IPS-NIHi7 (cell line): ENCODE data around the gene YBX2.
"Not testable (repeated sequence)": the region's sequence is repeated elsewhere in the genome, so short reads cannot be mapped to it uniquely, and the experiment has no call there.

ENCODE experiments used
- DNase-seq: peaks from one replicate; pipeline ENCODE4 v3.0.0; 2012; ENCODE audit warnings: mixed read lengths; ENCODE audit errors: extremely low spot score

Gene YBX2

DNA sequence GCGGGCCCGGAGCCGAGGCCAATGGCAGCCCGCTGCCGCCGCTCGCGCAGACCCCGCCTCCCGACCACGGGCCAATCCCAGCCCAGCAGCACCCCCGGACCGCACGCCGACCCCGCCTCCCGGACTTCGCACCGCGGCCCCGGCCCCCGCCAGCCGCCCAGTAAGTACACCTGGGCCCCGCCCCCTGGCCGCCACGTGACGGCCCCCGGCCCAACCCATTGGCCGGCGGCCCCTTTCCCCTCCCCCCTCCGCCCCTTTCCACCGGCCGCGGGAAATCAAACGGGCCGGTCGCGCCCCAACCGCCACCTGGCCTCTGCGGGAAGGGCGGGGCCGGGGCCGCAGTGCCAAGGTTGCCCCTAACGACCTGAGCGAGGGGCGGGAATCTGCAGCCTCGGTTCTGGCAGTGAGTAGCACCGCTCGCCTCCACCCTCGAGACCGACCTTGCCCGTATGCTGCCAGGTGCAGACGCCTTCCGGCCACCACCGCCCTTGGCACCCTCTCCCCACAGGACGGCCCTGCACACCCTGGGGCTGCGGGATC lies at the start of gene YBX2:
Gene YBX2 (minus strand): TSS at position 26 of the 540 bp plus-strand sequence. CDS start 139 bp downstream, outside the sequence.
- peak; percentile 97 for DNase-seq

DNA sequence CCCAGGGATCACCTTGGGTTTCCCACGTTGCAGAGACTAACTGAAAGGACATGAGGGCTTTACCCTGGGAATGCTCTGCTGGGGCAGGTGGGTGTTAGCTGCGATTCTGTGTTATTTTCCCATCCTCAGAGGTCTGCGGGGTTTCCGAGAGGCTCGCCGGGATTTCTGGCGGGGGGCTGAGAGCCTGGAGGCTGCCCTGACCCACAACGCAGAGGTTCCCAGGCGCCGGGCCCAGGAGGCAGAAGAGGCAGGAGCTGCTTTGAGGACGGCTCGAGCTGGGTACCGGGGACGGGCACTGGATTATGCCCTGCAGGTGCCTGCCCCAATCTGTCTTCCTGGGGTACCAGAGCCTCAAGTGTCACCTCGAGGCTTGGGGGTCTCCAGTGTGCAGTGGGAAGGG lies 48.8 kb upstream of the YBX2 start:
- DNase-seq = no peak

DNA sequence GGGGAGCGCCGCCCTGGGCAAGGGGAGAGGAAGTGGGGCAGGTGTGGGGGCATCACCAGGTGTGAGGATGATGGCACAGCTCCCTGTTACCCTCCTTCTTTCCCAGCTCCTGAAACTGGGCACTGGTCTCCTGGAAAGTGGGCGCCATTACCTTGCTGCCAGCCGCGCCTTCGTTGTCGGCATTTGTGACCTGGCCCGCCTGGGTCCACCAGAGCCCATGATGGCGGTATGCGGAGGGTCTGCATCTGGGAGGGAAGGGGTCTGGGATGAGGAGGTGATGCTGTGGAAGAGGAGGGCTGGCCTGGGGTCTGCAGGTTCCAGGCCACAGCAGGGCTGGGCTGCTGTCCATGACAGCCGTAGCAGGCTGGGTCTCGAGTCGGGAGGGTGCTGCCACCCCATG lies 47.4 kb upstream of the YBX2 start:
- DNase-seq = no peak

DNA sequence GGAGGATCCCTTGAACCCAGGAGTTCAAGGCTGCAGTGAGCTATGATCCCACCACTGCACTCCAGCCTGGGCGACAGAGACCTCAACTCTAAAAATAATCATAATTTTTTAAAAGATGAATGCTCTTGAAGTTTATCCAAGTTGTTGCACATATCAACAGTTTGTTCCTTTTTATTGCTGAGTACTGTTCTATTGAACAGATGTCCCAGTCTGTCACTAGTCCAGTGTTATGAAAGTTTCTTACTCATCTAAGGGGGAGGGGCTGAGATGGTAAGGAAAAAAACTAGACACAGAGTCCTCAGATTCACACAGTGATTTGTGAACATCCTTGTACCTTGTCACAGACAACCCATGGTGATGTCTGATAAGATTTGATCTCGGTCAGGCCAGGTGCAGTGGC lies 45.7 kb upstream of the YBX2 start:
- DNase-seq = no peak

DNA sequence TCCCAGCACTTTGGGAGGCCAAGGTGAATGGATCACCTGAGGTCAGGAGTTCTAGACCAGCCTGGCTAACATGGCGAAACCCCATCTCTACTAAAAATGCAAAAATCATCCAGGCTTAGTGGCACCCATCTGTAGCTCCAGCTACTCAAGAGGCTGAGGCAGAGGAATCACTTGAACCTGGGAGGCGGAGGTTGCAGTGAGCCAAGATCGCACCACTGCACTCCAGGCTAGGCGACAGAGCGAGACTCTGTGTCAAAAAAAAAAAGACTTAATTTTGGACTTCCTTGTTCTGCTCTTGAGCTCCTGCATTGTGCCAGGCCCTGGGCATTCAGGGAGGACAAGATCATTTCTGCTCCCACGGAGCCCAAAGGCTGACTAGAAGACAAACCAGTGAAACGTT lies 43.2 kb upstream of the YBX2 start:
- DNase-seq = not testable (repeated sequence)

DNA sequence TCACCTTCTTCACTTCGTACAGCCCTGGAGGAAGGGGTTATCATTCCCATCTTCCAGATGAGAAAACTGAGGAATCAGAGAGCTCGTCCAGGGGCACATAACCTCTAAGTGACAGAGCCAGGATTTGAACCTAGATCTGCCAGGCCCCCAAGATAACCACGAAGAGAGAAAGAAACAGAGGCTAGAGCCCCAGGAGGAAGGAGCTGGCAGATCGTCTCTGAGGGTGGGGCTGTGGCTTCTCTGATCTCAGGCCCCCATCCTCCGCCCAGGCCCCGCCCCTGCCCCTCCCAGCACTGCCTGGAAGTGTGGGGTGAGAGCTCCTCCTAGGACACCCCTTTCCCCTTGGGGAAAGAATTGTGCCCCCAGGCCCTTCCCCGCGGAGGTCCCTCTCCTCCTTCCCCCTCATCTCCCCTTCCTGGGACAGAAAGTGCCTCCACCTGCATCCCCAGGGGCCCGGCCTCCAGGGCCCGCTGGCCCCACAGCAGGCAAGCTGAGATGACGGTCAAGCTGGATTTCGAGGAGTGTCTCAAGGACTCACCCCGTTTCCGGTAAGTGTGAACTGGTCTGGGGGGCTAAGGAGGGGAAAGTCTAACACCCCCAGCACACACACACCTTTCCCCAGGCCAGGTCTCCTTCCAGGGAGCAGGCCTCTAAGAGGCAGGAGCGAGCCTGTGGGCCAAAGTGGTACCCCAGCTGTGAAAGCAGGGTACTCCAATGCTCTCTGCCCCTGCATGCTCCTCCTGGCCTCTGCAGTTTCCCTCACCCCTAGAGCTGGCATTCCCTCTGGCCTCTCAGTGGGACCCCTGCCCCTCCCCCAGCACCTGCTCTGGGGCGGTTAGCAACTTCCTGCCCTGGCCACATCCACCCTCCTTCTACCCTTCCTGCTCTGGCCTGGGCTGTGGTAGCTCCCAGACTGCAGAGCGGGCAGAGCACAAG lies 42.1 kb upstream of the YBX2 start, which contains the start of gene ACAP1:
Gene ACAP1 (plus strand): TSS at position 290 of the 936 bp plus-strand sequence. CDS start 206 bp downstream, at position 496.
- DNase-seq = peak; percentile 70

DNA sequence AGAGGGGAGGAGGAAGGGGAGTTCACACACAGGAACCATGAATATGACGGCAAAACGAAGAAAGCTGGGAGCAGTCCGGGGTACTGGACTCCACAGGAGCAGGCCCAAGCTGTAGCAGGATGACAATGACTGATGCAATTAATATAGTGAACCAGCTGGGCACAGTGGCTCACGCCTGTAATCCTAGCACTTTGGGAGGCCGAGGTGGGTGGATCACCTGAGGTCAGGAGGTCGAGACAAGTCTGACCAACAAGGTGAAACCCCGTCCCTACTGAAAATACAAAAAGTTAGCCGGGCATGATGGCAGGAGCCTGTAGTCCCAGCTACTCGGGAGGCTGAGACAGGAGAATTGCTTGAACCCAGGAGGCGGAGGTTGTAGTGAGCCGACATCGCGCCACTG lies 41.3 kb upstream of the YBX2 start:
- DNase-seq = not testable (repeated sequence)

DNA sequence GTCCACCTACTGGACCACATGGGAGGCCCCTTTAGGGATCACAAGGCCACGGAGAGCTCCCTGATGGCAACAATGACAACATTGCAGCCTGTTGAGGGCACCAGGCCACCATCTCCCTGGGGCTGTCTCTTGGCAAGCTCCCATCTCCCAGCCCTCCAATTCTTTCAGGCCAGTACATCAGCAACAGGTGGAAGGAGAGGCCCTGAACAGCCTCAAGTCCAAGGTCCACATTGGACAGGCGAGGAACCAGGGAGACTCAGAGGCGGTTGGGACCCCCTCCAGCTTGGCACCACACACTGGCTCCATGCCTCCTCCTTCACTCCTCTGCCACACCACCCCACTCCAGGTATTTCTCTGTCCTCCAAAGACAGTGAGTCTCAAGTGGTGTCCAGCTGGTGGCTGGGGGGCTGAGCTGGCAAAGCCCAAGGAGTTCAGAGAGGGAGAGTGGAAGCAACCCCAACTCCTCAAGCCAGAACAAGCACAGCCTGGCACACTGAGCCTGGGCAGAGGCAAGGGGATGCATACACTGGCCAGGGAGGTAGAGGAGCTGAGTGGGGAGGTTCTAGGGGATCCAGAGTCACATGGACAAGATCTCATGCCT lies 40.6 kb upstream of the YBX2 start:
- DNase-seq = no peak

DNA sequence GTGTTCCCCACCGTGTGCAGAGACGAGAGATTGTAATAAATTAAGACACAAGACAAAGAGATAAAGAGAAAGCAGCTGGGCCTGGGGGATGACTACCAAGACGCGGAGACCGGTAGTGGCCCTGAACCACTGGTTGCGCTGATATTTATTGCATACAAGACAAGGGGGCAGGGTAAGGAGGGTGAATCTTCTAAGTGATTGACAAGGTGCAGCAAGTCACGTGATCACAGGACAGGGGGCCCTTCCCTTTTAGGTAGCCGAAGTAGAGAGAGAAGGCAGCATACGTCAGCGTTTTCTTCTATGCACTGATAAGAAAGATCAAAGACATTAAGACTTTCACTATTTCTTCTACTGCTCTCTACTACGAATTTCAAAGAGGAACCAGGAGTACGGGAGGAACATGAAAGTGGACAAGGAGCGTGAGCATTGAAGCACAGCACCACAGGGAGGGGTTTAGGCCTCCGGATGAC lies 38.2 kb upstream of the YBX2 start:
- DNase-seq = not testable (repeated sequence)

DNA sequence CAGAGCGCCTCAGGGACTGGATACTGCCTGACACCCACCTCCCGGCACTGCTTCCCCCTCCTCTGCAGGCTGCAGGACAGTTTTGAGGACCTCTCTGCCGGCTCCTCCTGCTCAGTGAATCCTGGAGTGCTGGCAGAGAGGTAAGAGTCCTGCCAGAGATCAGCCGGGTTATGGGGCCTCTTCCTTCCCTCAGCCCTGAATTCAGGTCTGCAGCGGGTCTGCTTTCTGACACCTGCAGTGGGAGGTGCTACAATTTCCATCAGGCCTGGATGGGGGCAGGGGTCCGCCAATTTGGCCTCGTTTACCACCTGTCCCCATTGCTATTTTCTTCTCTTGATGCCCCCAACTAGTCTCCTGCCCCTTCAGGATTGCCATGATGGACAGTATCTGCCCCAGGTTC lies 37.7 kb upstream of the YBX2 start:
- DNase-seq = no peak

DNA sequence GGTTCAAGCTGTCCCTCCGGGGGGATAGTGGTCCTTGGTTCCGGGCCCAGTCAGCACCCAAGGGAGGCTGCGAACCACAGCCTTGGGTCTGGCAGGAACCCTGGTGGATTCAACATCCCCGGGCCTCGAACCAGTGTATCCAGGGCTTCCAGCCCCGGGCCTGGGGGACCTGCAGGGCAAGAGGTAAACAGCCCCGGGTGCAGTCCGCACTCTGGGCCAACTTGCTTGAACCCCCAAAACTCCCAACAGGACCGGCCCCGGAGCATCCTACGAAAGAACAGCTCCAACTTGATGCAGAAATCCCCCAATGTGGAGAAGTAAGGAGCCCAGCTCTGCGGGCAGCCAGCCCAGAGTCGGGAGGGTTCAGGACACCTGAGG lies 36.2 kb upstream of the YBX2 start:
- no peak for DNase-seq

DNA sequence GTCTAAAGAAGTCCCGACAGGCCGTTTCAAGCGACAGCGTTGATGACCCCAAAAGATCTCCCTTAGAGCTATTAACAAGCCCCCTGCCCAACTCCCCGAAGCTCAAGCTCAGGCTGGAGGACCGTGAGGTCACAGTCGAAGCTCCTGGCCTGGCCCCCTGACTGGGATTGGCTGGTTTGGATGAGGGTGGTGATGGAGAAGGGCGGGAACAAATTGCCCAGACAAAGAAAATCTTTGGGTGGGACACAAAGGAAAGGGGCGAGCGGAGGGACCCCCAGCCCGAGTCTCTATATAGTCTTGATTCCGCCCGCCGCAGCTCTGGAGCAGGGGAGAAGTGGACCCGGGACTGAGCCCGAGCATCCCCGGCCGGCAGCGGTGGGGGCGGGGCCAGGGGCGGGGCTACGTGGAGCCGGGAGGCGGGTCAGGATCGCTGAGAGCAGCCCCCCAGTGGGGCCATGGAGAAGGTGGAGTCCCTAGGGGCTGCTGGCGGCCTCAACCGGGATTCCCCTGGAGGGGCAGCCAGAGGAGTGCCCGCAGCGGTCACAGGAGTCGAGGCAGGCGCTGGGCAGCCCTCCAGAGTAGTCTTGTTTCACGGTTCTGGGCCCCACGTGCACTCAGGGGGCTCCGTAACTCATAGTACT lies 35.7 kb upstream of the YBX2 start:
- DNase-seq = peak; percentile 91

DNA sequence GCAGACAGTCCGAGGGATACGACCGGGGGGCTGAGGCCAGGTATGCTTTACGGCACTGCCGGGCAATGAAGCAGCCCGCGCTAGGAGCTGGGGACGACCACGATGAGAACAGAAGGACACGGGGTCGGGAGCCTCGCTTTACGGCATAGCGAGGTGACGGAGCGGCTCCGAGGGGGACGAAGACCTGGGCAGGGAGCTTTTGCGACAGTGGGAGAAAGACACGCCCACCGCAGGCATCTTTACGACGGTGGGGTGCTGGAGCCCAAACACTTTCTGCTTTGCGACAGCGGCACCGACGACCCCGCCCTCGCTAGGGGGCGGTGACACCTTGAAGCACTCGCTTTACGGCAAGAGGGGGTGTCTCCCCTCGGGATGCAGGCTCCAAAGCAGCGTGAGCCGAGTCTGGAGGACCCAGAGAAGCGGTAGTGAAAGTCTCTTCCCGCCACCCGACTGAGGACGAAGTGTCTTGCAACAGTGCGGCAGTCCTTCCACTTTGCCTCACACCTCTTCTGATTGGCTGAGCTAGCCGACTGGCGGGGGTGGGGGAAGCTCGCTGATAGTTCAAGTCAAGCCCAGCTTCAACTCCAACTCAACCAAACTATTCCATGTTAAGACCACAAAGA lies 35.0 kb upstream of the YBX2 start:
- peak; percentile 98 for DNase-seq

DNA sequence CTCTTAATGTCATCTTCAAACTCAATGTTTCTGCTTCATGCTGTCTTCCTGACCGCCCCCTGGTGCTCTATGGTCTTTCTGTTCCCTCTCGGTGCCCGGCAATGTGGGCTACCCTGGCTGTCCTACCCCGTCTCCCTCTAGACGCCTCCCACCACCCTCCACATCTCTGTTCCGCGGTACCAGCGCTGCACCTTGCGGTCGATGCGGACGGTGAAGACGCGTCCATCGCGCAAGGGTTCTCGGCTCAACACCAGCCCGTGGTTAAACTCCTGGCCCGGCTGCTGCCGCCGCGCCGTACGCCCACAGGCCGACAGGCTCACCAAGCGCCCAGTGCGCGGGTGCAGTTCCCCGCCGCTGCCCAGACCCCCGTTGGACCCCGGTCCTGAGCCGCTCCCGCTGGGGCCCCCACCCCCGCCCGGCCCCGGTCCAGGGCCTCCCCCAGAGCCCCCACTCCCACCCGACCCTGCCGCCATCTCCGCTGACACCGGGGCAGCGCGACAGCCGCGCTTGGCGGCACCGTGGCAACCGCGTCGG lies 34.5 kb upstream of the YBX2 start, which contains the start of gene NEURL4:
Gene NEURL4 (minus strand): TSS at position 496 of the 534 bp plus-strand sequence. CDS start 23 bp downstream, at position 473.
- DNase-seq = peak; percentile 27

DNA sequence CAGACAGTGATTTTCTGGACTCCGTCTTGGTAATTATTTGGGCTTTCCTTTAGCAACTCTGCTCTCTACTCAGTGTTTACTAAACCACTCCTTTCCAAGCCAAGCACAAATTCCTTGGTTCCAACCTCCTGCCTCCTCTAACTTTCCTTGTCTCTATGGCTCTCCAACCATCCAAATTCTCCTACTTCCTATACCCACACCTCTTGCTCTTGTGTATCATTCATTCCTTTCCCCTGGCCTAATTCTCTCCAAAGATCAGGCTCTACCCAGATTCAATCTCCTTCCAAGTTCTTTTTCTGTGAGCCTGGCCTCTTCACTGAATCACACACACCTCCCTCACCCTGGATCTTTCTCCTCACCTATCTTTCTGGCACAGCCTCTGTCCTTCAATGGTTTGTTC lies 33.6 kb upstream of the YBX2 start:
- no peak for DNase-seq

DNA sequence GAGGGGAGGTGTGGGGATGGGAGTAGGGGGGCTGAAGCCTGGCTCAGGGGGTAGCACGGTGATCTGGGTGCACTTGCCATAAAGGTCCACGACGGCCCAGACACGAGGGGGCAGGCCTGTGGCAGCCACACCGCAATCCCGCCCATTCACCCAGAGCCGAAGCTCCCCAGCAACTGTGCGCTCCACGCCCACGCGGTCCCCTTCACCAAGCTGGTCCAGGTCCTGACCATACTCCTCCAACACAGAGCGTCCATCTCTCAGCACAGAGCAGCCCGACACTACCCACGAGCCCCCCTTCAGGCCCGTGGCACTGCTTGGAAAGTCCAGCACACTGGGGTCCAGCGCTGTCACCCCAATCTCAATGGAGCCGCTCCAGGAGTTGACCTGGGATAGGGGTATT lies 33.1 kb upstream of the YBX2 start:
- no peak for DNase-seq

DNA sequence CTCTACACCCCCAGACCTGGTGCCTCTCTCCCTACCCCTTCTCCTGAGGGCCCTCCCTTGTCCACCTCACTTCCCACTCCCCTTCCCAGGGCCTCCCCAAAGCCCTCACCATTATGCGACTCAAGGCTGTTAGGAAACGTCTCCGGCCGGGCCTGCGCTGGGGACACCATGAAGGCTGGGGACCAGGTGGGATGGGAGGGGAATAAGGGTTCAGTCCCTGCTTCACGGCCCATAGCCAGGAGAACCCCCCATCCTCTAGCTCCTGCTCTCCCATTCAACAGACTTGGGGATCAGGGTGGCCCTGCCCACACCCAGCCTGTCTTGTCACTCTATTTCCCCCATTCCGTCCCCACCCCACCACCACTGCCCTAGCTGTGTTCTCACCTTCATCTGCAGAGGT lies 32.6 kb upstream of the YBX2 start:
- no peak for DNase-seq

DNA sequence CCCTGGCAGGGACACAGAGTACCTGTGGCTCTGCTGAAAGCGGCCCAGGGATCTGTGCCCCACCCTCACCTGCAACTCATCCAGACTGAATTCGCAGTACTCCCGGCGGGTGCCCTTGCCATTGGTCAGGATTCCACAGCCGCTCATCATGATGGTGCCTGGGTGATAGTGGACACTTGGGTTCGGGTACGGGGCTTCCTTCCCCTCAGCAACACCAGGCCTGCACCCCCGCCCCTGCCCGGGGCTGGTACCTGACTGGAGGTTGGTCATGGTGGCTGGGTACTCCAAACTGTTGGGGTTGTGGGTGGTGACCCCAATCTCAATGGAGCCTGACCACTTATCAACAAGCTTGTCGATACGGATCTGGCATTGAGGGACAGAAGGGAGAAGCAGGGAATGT lies 31.7 kb upstream of the YBX2 start:
- no peak for DNase-seq

DNA sequence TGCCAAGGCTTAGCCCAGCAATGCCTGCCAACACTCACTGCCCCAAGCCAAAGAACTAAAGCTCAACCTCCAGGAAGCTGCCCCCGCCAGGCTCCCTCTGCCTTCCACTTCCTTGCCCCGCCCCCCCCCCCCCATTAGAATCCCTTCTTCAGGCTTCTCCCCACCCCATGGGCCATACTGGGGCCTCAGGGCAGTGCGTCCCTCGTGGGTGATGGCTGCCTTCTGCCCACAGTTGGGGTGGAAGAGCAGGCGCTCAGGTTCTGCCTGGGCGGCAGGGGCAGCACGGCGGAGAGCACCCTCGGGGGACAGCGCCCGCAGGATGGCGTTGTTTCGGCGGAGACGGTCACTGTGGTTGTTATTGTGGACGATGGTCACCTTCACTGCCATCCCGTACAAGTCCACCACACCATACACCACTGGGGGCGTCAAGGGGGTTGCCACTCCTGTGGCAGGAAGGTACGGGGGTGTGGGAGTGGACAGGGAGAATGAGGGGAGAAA lies 30.6 kb upstream of the YBX2 start:
- DNase-seq = no peak

DNA sequence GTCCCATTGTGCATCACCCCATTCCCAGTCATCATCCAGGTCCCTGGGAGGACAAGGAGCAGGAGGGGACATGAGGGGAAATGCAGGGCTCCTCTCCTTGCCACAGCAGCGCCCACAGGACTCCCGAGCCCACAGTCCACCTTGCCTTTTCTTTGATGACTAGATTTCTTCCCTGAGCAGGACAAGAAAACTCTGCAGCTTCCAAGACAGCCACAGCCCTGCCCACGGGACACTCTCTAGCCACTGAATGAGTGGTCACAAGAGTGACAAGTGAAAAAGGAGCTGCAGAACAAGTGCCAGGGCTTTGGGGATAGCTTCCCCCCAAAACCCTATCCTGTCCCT lies 30.0 kb upstream of the YBX2 start:
- no peak for DNase-seq

DNA sequence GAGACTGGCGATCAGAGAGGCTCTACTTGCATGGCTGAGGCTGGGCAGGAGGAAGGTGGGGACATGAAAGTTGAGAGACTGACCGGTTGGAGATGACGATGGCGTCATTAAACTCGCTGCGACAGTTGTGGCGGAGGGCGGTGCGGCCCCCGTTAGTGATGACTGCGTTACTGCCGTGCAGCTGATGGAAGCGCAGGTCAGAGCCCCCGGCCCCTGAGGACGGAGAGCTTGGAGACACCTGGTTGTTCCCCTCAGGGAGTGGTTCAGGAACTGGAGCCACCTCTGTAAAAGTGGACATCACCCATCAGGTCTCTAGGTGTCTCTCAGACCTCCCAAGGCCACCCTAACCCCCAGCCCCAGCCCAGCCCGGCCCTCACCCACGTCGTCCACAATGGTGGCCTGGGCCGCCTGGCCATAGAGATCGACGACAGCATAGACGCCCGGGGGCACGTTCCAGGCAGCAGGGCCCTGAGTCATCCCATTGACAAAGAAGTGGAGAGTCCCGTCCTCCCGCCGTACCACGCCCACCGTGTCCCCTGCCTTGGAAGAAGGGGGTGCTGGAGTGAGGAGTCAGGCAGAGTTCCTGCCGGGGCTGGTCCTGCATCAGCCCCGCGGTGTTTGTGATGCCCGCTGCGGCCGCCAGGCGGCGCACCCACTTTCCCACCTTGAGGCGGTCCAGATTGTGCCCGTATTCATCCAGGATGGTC lies 29.4 kb upstream of the YBX2 start:
- DNase-seq = peak; percentile 84
